Upper lobe of left lung (tissue), 6 donors: ENCODE results near the gene NBPF1. TPM values are rescaled to one million over a fixed set of nuclear protein-coding genes. Genes with fewer than 3 reads are reported as not detected.
"Not testable (repeated sequence)": the region's sequence is repeated elsewhere in the genome, so short reads cannot be mapped to it uniquely, and the experiment has no call there.

Experiments used
- ATAC-seq, 2 donors: fragments of 200-7000 bp; cut with Tn5 transposase; one replicate each; pipeline ENCODE4 v1.9.1; 2022; ENCODE audit warnings: mild to moderate bottlenecking in 2 of 2, moderate library complexity in 2 of 2; ENCODE audit not compliant: low FRiP score in 2 of 2
- DNase-seq, 2 donors: peaks; one replicate each; pipeline ENCODE4 v3.0.0-alpha.2; 2019 to 2020
- H3K27ac ChIP-seq, 4 donors: fragments of 200-600 bp; sonication (generic); one replicate each; pipeline ENCODE4 v1.5.1; 2016 to 2019
- H3K27me3 ChIP-seq, 4 donors: fragments of 200-600 bp; sonication (generic); one replicate each; pipeline ENCODE4 v1.5.1; 2017 to 2019
- H3K36me3 ChIP-seq, 4 donors: fragments of 200-600 bp; sonication (generic); one replicate each; pipeline ENCODE4 v1.5.1; 2016 to 2019
- H3K4me1 ChIP-seq, 4 donors: fragments of 200-600 bp; sonication (generic); one replicate each; pipeline ENCODE4 v1.5.1; 2018 to 2019
- H3K4me3 ChIP-seq, 4 donors: fragments of 200-600 bp; sonication (generic); one replicate each; pipeline ENCODE4 v1.5.1; 2017 to 2019; ENCODE audit warnings: mild to moderate bottlenecking in 2 of 4, moderate library complexity in 1 of 4
- H3K9me3 ChIP-seq, 4 donors: fragments of 200-600 bp; sonication (generic); one replicate each; pipeline ENCODE4 v1.5.1; 2018 to 2019
- EP300 ChIP-seq, 4 donors: sonication (generic); formaldehyde crosslinking; IDR thresholded peaks; one replicate each; pipeline ENCODE4 v1.5.1; 2017; ENCODE audit warnings: antibody characterized with exemption in 4 of 4, control low read depth in 2 of 4
- POLR2A ChIP-seq, 4 donors: fragments of 450-650 bp; IDR thresholded peaks; one replicate each; pipeline ENCODE4 v1.5.1; 2016 to 2017; ENCODE audit warnings: antibody characterized with exemption in 4 of 4, mild to moderate bottlenecking in 2 of 4
- POLR2AphosphoS5 ChIP-seq, 2 donors: sonication (generic); formaldehyde crosslinking; IDR thresholded peaks; one replicate each; pipeline ENCODE4 v1.5.1; 2017; ENCODE audit warnings: antibody characterized with exemption in 2 of 2
- WGBS, 2 donors: methylation state at CpG; one replicate each; pipeline ENCODE4 v1.1.5; 2017 to 2018; 5-methylcytosine and 5-hydroxymethylcytosine counted together
- total RNA-seq, 6 donors: library from RNA; depleted of rRNA in 4 of 6; stranded (reverse); fragments of >200 nt in 4 of 6; gene quantifications; one replicate each; pipeline versions ENCODE4 v1.1.0 to v1.2.1, GENCODE V29; 2016 to 2021
- TF ChIP-seq, protein P1 (sequence below), 6 experiments: fragments of 450-650 bp in 4 of 6; fragments of 200-600 bp in 2 of 6; sonication (generic) in 2 of 6; IDR thresholded peaks; one replicate each; pipeline ENCODE4 v1.5.1; 2016 to 2019; ENCODE audit warnings: antibody characterized with exemption in 6 of 6
- donor health status: DM: no; HTN: no; CAD: no; lungs with moderate emphysema.
- donor health status: DM: no; HTN: yes; CAD: no; lungs with severe emphysema.

NBPF1 gene
- total RNA-seq, 6 donors from 2014 or later = 31.6 to 81.7 (median 34.3) TPM

DNA sequence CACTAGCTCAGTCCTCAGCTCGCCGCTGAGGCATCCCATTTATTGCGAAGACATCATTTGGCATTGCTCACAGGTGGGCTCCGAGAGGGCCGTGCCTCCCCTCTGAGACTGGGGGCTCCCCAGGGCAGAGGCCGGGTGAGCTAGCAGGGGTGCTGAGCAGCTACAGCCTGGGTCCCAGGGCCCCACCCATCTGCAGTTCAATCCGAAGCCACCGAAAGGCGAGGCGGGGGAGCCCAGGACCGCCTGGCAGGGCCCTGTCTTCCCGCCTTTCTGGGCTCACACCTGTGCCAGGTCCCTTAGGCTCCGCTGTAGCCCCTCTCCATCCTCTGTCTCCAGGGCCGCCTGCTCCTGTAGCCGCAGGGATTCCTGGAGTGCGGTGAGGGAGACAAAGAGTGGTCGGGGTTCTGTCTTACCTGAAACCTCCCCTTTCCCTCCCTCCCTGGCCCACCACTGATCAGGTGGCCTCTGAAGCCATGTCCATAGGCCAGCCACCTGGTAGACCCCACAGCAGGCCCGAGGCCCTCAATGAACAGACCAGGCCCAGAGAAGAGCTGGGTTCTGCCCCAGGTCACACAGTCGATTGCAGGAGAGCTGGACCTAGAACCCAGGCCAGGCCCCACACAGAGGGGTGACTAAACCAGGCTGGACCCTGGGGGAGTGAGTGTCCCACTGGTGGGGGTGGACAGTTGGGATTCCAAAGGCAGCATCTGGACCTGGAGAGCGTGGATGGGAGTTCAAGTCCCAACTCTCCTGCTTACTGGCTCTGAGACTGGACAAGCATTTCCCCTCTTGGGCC is 18.1 kb upstream of the NBPF1 start:
- no peak for TF ChIP-seq POLR2AphosphoS5 (IDR thresholded peaks at IDR 0.05)
- TF ChIP-seq, protein P1, sequence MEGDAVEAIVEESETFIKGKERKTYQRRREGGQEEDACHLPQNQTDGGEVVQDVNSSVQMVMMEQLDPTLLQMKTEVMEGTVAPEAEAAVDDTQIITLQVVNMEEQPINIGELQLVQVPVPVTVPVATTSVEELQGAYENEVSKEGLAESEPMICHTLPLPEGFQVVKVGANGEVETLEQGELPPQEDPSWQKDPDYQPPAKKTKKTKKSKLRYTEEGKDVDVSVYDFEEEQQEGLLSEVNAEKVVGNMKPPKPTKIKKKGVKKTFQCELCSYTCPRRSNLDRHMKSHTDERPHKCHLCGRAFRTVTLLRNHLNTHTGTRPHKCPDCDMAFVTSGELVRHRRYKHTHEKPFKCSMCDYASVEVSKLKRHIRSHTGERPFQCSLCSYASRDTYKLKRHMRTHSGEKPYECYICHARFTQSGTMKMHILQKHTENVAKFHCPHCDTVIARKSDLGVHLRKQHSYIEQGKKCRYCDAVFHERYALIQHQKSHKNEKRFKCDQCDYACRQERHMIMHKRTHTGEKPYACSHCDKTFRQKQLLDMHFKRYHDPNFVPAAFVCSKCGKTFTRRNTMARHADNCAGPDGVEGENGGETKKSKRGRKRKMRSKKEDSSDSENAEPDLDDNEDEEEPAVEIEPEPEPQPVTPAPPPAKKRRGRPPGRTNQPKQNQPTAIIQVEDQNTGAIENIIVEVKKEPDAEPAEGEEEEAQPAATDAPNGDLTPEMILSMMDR (IDR thresholded peaks at IDR 0.05) = no peak
- TF ChIP-seq POLR2A (IDR thresholded peaks at IDR 0.05) = no peak
- TF ChIP-seq EP300 (IDR thresholded peaks at IDR 0.05) = no peak
- DNase-seq (peak; percentile 26 to 85), ATAC-seq (peak in 1 of 2 donors; percentile 0)
- no peaks in the 10 kb centered on the region for H3K9me3 ChIP-seq
- 87 to 88% methylated on average over 20 of the region's 20 CpGs for WGBS, 2 donors
- H3K4me1 ChIP-seq = no peaks in the 10 kb centered on the region
- peaks cover 25 to 83% (median 67%) of the 10 kb centered on the region in 4 donors for H3K36me3 ChIP-seq
- no peak overlapping the region for H3K27ac ChIP-seq
- H3K4me3 ChIP-seq = no peak overlapping the region
- H3K27me3 ChIP-seq = no peaks in the 10 kb centered on the region

DNA sequence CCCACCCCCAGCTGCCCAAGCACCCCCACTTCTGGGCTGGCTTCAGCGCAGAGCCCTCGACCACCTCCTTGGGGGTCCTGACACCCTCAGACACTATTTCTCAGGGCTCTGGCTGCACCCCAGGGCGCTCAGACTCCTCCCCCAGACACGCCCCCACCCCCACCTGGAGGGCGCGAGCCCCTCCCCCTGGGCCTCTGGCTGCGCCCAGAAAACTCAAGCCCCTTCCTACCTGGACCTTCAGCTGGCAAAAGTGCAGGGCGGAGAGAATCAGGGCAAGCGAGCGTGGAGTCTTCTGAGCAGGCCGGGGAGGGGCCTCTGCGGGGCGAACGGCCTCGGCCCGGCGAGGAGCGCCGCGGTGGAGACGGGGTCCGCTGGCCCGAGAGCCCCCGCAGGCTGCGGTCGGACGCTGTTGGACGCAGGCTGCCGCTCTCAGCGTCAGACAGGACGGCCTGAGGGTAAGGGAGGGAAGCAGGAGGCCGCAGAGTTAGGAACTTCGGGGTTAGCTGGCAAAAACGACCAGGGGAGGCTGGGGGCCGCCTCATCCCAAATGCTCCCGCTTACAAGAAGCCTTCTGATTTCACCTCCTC is 17.4 kb upstream of the NBPF1 start:
- TF ChIP-seq POLR2A (IDR thresholded peaks at IDR 0.05) = no peak
- TF ChIP-seq POLR2AphosphoS5 (IDR thresholded peaks at IDR 0.05) = no peak
- TF ChIP-seq EP300 (IDR thresholded peaks at IDR 0.05) = no peak
- TF ChIP-seq, protein P1 (IDR thresholded peaks at IDR 0.05) = no peak
- H3K4me1 ChIP-seq = no peaks in the 10 kb centered on the region
- DNase-seq (peak; percentile 21 to 87), ATAC-seq (no peak)
- no peaks in the 10 kb centered on the region for H3K9me3 ChIP-seq
- 94% methylated on average over 35 to 36 of the region's 36 CpGs for WGBS, 2 donors
- peaks cover 32 to 90% (median 74%) of the 10 kb centered on the region in 4 donors for H3K36me3 ChIP-seq
- no peak overlapping the region for H3K4me3 ChIP-seq
- H3K27me3 ChIP-seq = no peaks in the 10 kb centered on the region
- H3K27ac ChIP-seq = no peak overlapping the region

DNA sequence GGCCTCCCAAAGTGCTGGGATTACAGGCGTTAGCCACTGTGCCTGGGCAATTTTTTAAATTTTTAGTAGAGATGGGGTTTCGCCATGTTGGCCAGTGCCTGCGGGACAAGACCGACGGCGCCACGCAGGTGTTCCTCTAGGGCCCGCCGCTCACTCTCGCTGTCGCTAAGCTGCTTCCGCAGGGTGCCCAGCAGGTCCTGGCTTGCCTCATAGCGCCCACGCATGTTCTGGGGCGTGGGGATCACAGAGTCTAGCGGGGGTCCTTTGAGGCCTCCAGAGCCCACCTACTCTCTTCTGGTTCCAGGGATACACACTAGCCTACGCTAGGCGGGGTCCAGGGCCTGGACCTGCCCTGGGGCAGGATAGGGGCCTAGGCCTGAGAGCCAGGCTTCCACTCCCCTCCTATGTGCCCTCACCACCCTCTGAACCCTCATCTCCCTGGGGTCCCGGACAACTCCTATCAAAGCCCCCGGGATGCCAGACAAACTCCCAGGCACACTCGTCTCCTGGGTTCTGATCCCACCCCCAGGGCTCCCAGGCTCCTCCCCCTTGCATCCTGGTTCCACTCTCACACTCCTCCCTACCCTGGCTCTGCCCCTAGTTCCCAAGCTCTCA is 16.7 kb upstream of the NBPF1 start:
- not testable (repeated sequence) for H3K27ac ChIP-seq, H3K9me3 ChIP-seq, H3K4me3 ChIP-seq, H3K27me3 ChIP-seq, H3K4me1 ChIP-seq
- peak; percentile 27 to 86 for DNase-seq
- peaks cover 36 to 97% (median 80%) of the 10 kb centered on the region in 4 donors for H3K36me3 ChIP-seq
- WGBS, 2 donors = 93 to 96% methylated on average over 21 of the region's 21 CpGs
- ATAC-seq = peak in 1 of 2 donors; percentile 0

- Histone ChIP-seq H3K4me1 (no peaks in the 10 kb centered on the region), H3K27me3 (no peaks in the 10 kb centered on the region), H3K36me3 (peaks cover 39 to 99% (median 87%) of the 10 kb centered on the region in 4 donors), H3K27ac (no peak overlapping the region), H3K9me3 (no peaks in the 10 kb centered on the region), H3K4me3 (no peak overlapping the region)
- peak; percentile 31 to 88 for DNase-seq
- TF ChIP-seq EP300 (IDR thresholded peaks at IDR 0.05) = no peak
- TF ChIP-seq POLR2AphosphoS5 (IDR thresholded peaks at IDR 0.05) = no peak
- no peak for TF ChIP-seq POLR2A (IDR thresholded peaks at IDR 0.05)
- TF ChIP-seq, protein P1 (IDR thresholded peaks at IDR 0.05) = no peak
- WGBS, 2 donors = 90 to 91% methylated on average over 19 of the region's 19 CpGs
- ATAC-seq = no peak
Measured at GRCh38 chr1:16628361-16629111, 15.2 kb upstream of the NBPF1 start.

- not testable (repeated sequence) for H3K4me3 ChIP-seq, H3K27me3 ChIP-seq
- 84 to 92% methylated on average over 14 to 15 of the region's 15 CpGs for WGBS, 2 donors
Measured at GRCh38 chr1:16626409-16626983, 13.1 kb upstream of the NBPF1 start.

More at GRCh38 chr1:16626409-16626983, 13.1 kb upstream of the NBPF1 start:
- not testable (repeated sequence) for H3K27ac ChIP-seq, H3K9me3 ChIP-seq, H3K4me1 ChIP-seq
- ATAC-seq = peak in 1 of 2 donors; percentile 0
- peak in 1 of 2 donors; percentile 65 for DNase-seq
- H3K36me3 ChIP-seq = peaks cover 33 to 98% (median 81%) of the 10 kb centered on the region in 4 donors
